HG03064 (cell line): ENCODE data around the gene LRRC75B.
"Not testable (repeated sequence)": the region's sequence is repeated elsewhere in the genome, so short reads cannot be mapped to it uniquely, and the experiment has no call there.

Source experiments
- ATAC-seq: cut with Tn5 transposase; IDR thresholded peaks from one replicate; pipeline ENCODE4 v1.9.1; 2021; ENCODE audit warnings: low read depth; ENCODE audit not compliant: unreplicated experiment

LRRC75B gene

GRCh38 chr22:24602847-24603769 is 10.2 kb upstream of the LRRC75B start, which contains the start of gene GGT1:
GGT1 (plus strand) TSS chr22:24603193; CDS start chr22:24611082, 7,889 bp downstream.
- ATAC-seq = not testable (repeated sequence)

GRCh38 chr22:24602105-24602749 is 9.4 kb upstream of the LRRC75B start:
- not testable (repeated sequence) for ATAC-seq

- ATAC-seq = no peak
Measured at GRCh38 chr22:24601217-24602104, 8.6 kb upstream of the LRRC75B start.

- ATAC-seq = not testable (repeated sequence)
Measured at GRCh38 chr22:24599958-24600715, 7.3 kb upstream of the LRRC75B start.

GRCh38 chr22:24599514-24599913 is 6.6 kb upstream of the LRRC75B start:
- no peak for ATAC-seq

GRCh38 chr22:24597076-24597475 is 4.2 kb upstream of the LRRC75B start:
- not testable (repeated sequence) for ATAC-seq

- no peak for ATAC-seq
Measured at GRCh38 chr22:24595863-24596262, 3.0 kb upstream of the LRRC75B start.

GRCh38 chr22:24595228-24595627 is 2.4 kb upstream of the LRRC75B start:
- ATAC-seq = no peak

GRCh38 chr22:24594569-24595120 is 1.8 kb upstream of the LRRC75B start:
- no peak for ATAC-seq

GRCh38 chr22:24593836-24594568 is 1.1 kb upstream of the LRRC75B start:
- ATAC-seq = no peak

- ATAC-seq = not testable (repeated sequence)
Measured at GRCh38 chr22:24593559-24593835, 624 bp upstream of the LRRC75B start.

- no peak for ATAC-seq
Measured at GRCh38 chr22:24592058-24592850, 619 bp downstream of the LRRC75B start.

- no peak for ATAC-seq
Measured at GRCh38 chr22:24591286-24591830, 1.5 kb downstream of the LRRC75B start.

- ATAC-seq = no peak
Measured at GRCh38 chr22:24590596-24591173, 2.2 kb downstream of the LRRC75B start.

- ATAC-seq = no peak
Measured at GRCh38 chr22:24589518-24590030, 3.3 kb downstream of the LRRC75B start.

- no peak for ATAC-seq
Measured at GRCh38 chr22:24588757-24589481, 4.0 kb downstream of the LRRC75B start.

- no peak for ATAC-seq
Measured at GRCh38 chr22:24588381-24588756, 4.5 kb downstream of the LRRC75B start.
